Measurements from ENCODE around the gene PKN3. TPM values are rescaled to one million over a fixed set of nuclear protein-coding genes. Genes with fewer than 3 reads are reported as not detected.
"Not testable (repeated sequence)": the region's sequence is repeated elsewhere in the genome, so short reads cannot be mapped to it uniquely, and the experiment has no call there.

PKN3 gene
- polyA plus RNA-seq, 3 donors, result 5.9 to 21.4 (median 13.8) TPM

GRCh38 chr9:128689293-128689774 lies 13.0 kb upstream of the PKN3 start:
- H3K27ac ChIP-seq (ENCODE audit: low read depth, low read length), result peak overlapping the region; percentile 75
- WGBS, 3 donors, result 0 to 1% (median 0%) methylated on average over 1 to 63 of the region's 80 CpGs

DNA sequence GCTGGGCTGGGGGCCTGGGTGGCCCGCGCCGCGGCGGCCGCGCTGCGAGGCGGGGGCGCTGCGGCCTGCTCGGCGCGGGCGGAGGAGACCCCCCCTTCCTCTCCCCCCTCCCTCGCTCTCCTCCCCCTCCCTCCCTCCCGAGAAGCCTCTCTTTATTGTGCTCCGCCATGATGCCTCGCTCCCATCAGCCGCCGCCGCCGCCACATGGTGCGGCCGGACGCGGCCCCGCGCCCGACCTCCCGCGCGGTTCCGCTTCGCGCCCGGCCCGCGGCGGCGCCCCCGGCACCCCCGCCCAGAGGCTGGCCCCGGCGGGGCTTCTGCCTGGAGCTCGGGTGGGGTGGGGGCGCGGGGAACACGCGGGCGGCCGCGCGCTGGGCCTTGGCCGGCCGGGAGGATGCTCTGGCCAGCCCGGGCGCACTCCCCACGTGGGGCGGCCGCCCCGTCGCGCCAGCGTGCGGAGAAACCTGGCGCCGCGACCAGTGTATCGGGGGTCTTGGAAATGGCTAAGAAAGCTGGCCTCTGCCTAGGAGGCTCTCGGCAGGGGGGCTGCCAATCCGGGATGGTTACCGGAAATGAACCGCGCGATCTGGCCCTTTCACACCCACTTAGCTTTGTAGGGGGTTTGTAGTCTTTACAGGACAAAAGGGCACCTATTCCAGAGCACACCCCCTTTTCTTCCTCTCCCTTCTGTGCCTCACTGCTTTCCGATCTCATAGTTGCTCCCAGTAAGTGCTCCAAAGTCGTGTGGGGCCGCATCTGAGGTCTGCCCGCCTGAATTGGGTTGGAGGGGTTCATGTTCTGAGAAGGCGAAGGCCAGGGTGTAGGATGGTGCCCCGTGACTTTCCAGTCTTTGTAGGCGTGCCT lies 12.3 kb upstream of the PKN3 start:
- 0 to 1% (median 1%) methylated on average over 58 to 78 of the region's 83 CpGs for WGBS, 3 donors
- peak overlapping the region; percentile 75 for H3K27ac ChIP-seq (ENCODE audit: low read depth, low read length)

DNA sequence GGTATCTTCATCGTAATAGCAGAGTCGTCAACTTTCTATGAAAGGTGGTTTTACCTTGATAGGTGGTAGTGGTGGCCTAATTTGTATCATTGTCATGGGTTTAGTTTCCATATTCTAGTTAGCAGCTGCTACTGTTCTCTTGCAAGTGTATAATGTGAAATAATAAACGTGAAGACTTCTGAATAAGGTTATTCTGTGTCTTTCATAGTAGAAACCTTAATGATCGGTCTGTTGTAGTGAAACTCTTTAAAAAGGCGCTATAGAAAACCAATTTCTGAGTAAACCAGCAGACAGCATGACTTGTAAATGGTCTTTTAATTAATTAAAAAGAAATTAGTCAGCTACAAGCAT lies 11.6 kb upstream of the PKN3 start:
- WGBS, 3 donors, result 12 to 15% (median 14%) methylated on average over 5 of the region's 5 CpGs
- no peak overlapping the region for H3K27ac ChIP-seq (ENCODE audit: low read depth, low read length)

- H3K27ac ChIP-seq (ENCODE audit: low read depth, low read length), result not testable (repeated sequence)
- WGBS, 3 donors, result 80 to 90% (median 89%) methylated on average over 3 of the region's 3 CpGs
Observed at GRCh38 chr9:128693738-128694137, 8.6 kb upstream of the PKN3 start.

GRCh38 chr9:128694344-128694743 lies 8.0 kb upstream of the PKN3 start:
- H3K27ac ChIP-seq (ENCODE audit: low read depth, low read length), result no peak overlapping the region
- 76 to 83% (median 82%) methylated on average over 6 of the region's 6 CpGs for WGBS, 3 donors

DNA sequence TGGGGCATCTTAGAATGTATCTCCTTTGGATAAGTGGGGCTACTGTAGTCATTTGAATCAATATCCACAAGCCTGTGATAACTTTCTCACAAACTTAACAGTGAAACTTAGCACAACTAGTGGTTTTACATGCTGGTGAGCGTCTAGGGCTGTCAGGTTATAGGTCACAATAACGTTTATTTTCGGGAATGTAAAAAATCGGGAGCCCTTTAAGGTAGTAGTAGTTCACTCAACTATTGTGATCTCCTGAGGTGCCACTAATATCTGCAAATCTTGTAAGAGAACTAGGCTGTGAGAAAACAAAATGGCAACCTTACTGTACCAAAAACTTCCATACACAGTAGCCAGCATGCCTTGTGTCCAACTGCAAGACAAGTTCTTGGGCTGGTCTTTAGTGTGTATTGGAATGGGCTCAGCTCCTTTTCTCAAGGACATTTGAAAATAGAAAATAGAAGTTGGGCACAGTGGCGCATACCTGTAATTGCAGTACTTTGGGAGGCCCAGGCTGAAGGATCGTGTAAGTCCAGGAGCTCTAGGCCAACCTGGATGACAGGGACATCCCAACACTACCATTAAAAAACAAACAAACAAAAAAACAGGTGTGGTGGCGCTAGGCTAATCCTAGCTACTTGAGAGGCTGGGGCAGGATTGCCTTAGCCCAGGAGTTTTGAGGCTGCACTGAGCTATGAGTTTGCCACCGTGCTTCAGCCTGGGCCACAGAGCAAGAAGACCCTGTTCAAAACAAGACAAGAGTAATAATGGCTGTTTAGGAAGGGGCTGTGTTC lies 5.2 kb upstream of the PKN3 start:
- 73 to 81% (median 77%) methylated on average over 8 of the region's 8 CpGs for WGBS, 3 donors
- no peak overlapping the region for H3K27ac ChIP-seq (ENCODE audit: low read depth, low read length)

- WGBS, 3 donors, result 92 to 96% (median 95%) methylated on average over 27 to 30 of the region's 30 CpGs
Observed at GRCh38 chr9:128699096-128699795, 3.1 kb upstream of the PKN3 start.

DNA sequence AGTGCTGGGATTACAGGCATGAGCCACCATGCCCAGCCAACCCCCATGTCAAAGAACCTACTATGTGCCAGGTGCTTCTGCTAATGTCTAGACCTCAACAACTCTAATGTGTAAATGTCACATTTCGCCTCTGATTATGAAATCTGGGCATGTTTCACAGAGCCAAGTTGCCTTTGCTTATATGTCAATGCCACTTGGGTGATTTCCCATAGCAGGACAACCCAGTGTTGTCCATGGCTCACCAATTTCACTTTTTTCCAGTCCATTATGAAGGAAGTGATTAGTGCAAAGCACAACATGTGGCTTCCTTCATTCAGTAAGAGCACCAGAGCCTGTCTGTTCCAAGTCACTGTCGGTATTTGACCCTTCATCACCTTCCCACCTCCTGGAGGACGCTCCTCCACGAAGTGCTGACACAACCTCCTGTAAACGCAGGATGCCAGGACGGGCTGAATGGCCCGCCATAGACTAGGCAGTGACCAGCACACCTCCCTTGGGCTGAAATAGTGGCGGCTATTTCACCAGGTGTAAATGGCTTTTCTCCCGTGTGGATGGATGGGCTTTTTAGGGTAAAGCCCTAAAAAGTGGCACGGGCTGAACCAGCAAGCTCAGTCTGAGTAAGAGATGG lies 962 bp upstream of the PKN3 start:
- 54 to 72% (median 63%) methylated on average over 10 of the region's 10 CpGs for WGBS, 3 donors

More at GRCh38 chr9:128699096-128699795, 3.1 kb upstream of the PKN3 start:
- H3K27ac ChIP-seq (ENCODE audit: low read depth, low read length), result not testable (repeated sequence)

DNA sequence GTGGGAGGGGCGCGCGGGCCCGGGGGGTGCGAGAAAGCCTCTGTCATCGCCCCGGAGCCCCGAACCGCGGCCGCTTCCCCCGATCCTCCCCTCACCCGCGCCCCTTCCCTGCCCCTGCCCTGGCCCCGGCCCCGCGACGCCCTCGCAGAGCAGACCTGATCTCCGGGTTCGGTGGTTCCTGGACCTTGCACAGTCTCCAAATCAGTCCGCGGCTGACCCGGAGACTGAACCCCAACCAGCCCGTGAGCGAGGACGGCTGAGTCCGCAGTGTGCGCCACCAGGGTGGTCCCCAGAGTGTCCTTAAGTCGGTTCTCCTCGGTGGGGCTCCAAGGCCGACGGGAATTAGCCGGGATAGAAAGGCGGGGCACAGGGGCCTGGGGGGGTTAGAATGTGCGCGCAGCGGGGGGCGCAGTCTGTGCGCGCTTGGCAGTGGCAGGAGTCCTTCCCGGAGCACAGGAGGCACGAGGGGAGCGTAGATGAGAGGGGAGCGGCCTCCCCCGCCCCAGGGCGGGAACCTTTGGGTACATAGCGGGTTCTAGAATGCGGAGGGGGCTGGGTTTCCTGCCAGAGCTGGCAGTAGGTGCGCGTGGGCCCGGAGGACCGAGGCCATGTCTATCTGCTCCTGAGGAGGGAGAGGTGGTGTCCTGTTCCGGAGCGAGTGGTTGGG lies 779 bp downstream of the PKN3 start:
- peak overlapping the region; percentile 64 for H3K27ac ChIP-seq (ENCODE audit: low read depth, low read length)
- WGBS, 3 donors, result 6 to 10% (median 7%) methylated on average over 45 to 55 of the region's 55 CpGs

More for the DNA sequence above, 962 bp upstream of the PKN3 start:
- no peak overlapping the region for H3K27ac ChIP-seq (ENCODE audit: low read depth, low read length)

DNA sequence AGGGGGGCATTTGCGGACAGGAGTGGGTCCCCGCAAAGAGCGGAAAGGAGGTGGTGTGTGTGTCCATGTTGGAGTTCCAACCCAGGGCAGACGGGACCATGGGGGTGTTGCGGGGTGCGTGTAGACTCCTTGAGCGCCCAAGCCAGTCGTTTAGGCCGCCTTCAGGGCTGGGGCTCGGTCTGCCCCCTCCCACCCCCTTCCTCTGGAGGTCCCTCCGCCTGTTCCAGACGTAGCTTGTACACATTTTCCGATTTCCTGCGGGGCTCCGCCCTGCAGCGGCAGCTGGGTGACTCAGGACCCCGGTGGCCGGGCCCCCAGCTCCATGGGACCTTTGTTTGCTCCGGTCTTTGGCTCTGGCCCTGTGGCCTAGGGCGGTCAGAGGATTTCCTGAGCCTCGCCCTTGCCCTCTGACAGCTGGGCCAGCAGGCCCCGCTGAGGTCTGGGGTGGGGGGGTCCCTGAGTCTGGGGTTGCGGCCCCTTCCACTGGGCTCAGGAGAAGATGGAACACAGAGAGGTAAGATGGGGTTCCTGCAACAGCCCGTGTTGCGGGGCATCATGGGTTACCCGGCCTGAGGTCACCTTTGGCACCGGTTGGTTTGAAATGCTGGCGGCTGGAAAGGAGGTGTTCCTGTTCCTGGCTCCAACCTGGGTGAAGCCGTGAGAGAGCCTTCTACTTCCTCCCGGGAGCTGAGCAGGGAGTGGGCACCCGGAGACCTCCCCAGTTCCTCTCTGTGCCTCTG lies 1.5 kb downstream of the PKN3 start:
- H3K27ac ChIP-seq (ENCODE audit: low read depth, low read length), result no peak overlapping the region
- 66 to 79% (median 70%) methylated on average over 31 of the region's 31 CpGs for WGBS, 3 donors

GRCh38 chr9:128704356-128704670 lies 2.0 kb downstream of the PKN3 start:
- WGBS, 3 donors, result 75 to 88% (median 82%) methylated on average over 5 of the region's 5 CpGs
- H3K27ac ChIP-seq (ENCODE audit: low read depth, low read length), result no peak overlapping the region

DNA sequence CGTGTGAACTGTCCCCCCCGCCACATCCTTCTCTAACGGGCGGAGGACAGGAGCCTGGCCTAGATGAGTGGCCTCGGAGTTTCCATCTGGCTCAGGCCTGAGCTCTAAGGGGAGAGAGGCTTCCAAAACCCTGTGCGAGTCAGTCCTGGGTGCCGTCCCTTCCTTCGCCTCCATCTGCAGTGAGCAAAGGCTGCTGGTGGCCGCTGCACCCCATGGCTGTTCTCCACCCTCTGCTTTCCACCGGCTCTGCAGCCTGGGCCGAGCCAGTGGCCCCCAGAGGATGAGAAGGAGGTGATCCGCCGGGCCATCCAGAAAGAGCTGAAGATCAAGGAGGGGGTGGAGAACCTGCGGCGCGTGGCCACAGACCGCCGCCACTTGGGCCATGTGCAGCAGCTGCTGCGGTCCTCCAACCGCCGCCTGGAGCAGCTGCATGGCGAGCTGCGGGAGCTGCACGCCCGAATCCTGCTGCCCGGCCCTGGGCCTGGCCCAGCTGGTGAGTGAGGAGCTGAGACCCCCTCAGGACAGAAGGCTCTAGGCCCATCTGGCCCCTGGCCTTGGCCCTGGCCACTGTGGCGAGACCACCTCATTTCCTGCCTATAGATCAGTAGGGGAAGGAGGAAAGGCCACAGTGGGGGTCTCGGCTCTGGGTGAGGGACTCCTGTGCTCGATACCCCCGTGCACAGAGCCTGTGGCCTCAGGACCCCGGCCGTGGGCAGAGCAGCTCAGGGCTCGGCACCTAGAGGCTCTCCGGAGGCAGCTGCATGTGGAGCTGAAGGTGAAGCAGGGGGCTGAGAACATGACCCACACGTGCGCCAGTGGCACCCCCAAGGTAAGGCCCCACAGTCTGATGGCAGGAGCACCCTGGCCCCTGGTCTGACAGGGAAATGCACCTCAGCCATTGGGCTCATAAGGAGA lies 3.0 kb downstream of the PKN3 start:
- WGBS, 3 donors, result 90 to 94% (median 91%) methylated on average over 36 of the region's 36 CpGs
- H3K27ac ChIP-seq (ENCODE audit: low read depth, low read length), result no peak overlapping the region

- no peak overlapping the region for H3K27ac ChIP-seq (ENCODE audit: low read depth, low read length)
- WGBS, 3 donors, result 84 to 93% (median 85%) methylated on average over 1 of the region's 1 CpG
Observed at GRCh38 chr9:128706045-128706444, 3.7 kb downstream of the PKN3 start.

- H3K27ac ChIP-seq (ENCODE audit: low read depth, low read length), result no peak overlapping the region
- WGBS, 3 donors, result 82 to 86% (median 82%) methylated on average over 22 to 23 of the region's 23 CpGs
Observed at GRCh38 chr9:128706671-128707381, 4.5 kb downstream of the PKN3 start.

GRCh38 chr9:128707446-128707845 lies 5.1 kb downstream of the PKN3 start:
- WGBS, 3 donors, result 91 to 97% (median 93%) methylated on average over 8 of the region's 8 CpGs
- no peak overlapping the region for H3K27ac ChIP-seq (ENCODE audit: low read depth, low read length)

Measured in adipose tissue (tissue), 3 donors.